SK-N-SH treated with all-trans-retinoic acid at 6 μM for 48 hours (cell line): Measurements from ENCODE around the gene CWH43.
"Not testable (repeated sequence)": the region's sequence is repeated elsewhere in the genome, so short reads cannot be mapped to it uniquely, and the experiment has no call there.

ENCODE experiments used
- ARNTL ChIP-seq: fragments of 450-650 bp; formaldehyde crosslinking; IDR thresholded peaks from 2 replicates; pipeline ENCODE4 v1.5.0; 2020; ENCODE audit warnings: low read depth, mild to moderate bottlenecking, moderate library complexity, borderline replicate concordance
- BACH2 ChIP-seq: fragments of 250-450 bp; sonication (Bioruptor Pico); IDR thresholded peaks from 2 replicates; pipeline ENCODE4 v1.9.0; 2021; ENCODE audit warnings: mild to moderate bottlenecking, borderline replicate concordance
- CSRNP3 ChIP-seq: fragments of 250-450 bp; sonication (Bioruptor Pico); IDR thresholded peaks from 2 replicates; pipeline ENCODE4 v1.5.1; 2021; ENCODE audit warnings: mild to moderate bottlenecking, moderate library complexity
- ESRRG ChIP-seq: fragments of 250-450 bp; sonication (Bioruptor Pico); IDR thresholded peaks from 2 replicates; pipeline ENCODE4 v1.6.1; 2021; ENCODE audit warnings: mild to moderate bottlenecking
- OSR1 ChIP-seq: fragments of 250-450 bp; sonication (Bioruptor Pico); IDR thresholded peaks from 2 replicates; pipeline ENCODE4 v1.8.0; 2022; ENCODE audit warnings: moderate library complexity, mild to moderate bottlenecking, inconsistent platforms
- PATZ1 ChIP-seq: fragments of 250-450 bp; sonication (Bioruptor Pico); IDR thresholded peaks from 2 replicates; pipeline ENCODE4 v1.8.0; 2020; ENCODE audit warnings: mild to moderate bottlenecking, moderate library complexity, borderline replicate concordance
- RARB ChIP-seq: fragments of 250-450 bp; sonication (Bioruptor Pico); IDR thresholded peaks from 2 replicates; pipeline ENCODE4 v1.8.0; 2021; ENCODE audit warnings: mild to moderate bottlenecking, moderate library complexity
- SNAI2 ChIP-seq: fragments of 250-450 bp; sonication (Bioruptor Pico); IDR thresholded peaks from 2 replicates; pipeline ENCODE4 v1.5.0; 2020; ENCODE audit warnings: mild to moderate bottlenecking, moderate library complexity
- TCF4 ChIP-seq: fragments of 250-450 bp; sonication (Bioruptor Pico); IDR thresholded peaks from 2 replicates; pipeline ENCODE4 v1.8.0; 2021; ENCODE audit warnings: mild to moderate bottlenecking, moderate library complexity, borderline replicate concordance
- ZC3H10 ChIP-seq: fragments of 250-450 bp; sonication (Bioruptor Pico); IDR thresholded peaks from 2 replicates; pipeline ENCODE4 v1.5.1; 2021; ENCODE audit warnings: mild to moderate bottlenecking, moderate library complexity
- ZNF565 ChIP-seq: fragments of 450-650 bp; formaldehyde crosslinking; conservative IDR thresholded peaks from 2 replicates; pipeline ENCODE4 v1.5.0; 2020; ENCODE audit warnings: low read depth, mild to moderate bottlenecking, moderate library complexity
- ZNF70 ChIP-seq: fragments of 450-650 bp; formaldehyde crosslinking; IDR thresholded peaks from 2 replicates; pipeline ENCODE4 v1.5.0; 2020; ENCODE audit warnings: mild to moderate bottlenecking, moderate library complexity
- ZNF8 ChIP-seq: fragments of 450-650 bp; formaldehyde crosslinking; IDR thresholded peaks from 2 replicates; pipeline ENCODE4 v1.5.0; 2020; ENCODE audit warnings: mild to moderate bottlenecking, moderate library complexity

- TF ChIP-seq ZNF8 (CRISPR knock-in tag); BACH2 (CRISPR knock-in tag); ZC3H10 (CRISPR knock-in tag); RARB; ESRRG (CRISPR knock-in tag); TCF4 (CRISPR knock-in tag); SNAI2 (CRISPR knock-in tag); PATZ1; ZNF70 (CRISPR knock-in tag); OSR1 (CRISPR knock-in tag); ARNTL (CRISPR knock-in tag); ZNF565 (CRISPR knock-in tag); CSRNP3 (CRISPR knock-in tag): not testable (repeated sequence)
Measured at GRCh38 chr4:48984005-48984404, 2.1 kb upstream of the CWH43 start.
